ENCODE results near the gene PXT1.

Gene PXT1

DNA sequence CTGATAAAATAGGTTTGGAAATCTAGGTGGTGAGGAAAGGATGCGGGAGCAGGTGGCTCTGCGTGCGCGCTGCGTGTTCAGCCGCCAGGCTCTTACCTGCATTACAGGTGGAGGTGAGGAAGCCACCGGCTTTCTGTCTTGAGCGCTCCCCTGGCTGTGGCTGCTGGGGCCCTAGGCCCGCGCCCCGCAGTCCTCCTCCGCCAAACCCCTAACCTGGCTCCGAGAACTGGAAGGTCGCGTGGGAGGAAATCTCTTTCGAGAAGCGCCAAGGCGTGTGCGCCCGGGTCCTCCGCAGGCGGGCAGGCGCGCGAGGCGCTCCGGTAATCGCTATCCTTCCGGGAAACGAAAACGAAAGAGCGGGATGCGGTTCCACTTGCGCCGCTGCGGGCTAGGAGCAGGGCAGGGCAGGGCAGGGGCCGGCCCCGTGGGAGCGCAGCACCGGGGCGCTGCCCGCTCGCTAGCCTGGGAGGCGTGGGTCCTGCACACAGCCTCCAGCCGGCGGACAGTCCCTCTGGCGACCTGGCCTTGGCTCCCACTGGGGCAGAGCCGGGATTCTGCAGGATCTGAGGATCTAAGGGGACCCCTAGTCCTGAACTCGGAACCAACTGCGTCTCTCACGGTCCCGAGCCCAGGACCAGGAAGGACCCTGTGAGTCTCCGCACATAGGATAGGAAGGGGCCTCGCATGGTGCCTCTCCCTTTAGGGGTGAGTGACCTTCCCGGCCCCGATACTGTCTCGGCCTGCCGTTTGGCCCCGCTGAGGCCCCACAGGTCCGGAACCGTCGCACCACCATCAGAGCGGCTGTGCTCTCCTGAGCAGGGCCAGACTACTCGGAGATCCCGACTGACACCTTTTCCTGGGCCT is 55.0 kb downstream of the PXT1 start, which contains the start of gene ETV7:
Gene ETV7 (minus strand): TSS at position 230 of the 864 bp plus-strand sequence. CDS start 128 bp downstream, at position 102.
- no peak for DNase-seq

DNA sequence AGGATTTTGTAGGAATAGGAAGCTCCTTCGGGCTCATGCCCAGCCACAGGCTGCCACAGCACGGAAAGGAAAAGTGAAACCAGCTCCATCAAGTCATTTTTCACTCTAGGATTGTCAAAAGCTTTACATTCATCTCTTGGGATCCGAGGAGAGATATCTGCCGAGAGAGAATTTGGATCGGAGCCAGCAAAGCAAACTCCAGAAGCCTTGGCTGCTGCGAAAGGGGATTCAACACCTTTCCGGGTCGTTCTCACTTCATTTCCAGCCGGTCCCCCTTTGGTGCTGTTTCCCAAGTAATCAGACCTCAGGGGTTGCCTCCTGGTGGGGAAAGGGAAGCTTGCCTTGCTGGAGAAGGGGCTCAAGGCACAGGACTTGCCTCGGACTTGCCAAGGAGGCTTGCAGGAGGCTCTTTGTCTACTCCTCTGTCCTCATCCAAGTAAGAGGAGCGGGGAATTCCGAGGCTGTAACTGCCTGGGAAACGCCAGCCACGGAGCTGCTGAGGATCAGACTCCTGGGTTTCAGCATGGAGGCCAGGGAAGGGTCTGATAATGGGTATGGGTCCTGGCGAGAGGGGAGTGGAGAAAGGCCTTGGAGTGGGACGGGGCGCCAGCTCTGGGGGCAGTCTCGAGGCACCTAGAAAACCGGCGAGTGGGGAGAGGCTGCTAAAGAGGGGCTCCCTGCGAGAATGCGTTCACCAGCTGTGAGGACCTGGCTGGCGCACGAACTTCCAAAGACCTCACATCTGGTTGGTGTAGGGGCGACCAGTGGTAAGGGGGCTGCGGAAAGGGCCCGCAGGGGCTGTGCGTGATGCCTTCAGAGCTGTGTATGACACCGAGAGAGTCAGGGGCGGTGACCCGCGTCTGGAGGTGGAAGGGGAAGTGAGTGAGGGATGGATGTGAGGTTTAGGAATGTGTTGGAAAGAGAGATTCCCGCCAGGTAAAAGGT is 55.9 kb downstream of the PXT1 start:
- DNase-seq: no peak

DNA sequence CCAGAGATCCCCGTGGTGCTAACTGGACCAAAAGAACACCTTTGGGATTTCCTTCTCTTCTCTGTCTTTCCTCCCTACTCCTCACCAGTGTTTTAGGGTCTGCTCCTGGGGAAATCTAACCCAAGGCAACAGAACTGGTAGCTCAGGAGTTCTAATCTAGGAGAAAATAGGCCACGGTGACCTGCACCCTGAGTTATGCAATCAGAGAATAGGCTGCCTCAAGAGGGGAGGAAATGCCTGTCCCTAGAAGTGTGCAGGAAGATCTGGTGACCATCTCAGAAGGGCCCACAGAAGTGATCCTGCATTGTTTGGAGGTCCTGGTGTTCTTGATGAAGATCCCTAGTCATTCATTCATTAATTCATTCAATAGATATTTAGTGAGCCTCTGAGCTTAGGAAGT is 58.6 kb downstream of the PXT1 start:
- no peak for DNase-seq

- DNase-seq: no peak
These were observed 59.0 kb downstream of the PXT1 start for GRCh38 chr6:36383606-36384005.

DNA sequence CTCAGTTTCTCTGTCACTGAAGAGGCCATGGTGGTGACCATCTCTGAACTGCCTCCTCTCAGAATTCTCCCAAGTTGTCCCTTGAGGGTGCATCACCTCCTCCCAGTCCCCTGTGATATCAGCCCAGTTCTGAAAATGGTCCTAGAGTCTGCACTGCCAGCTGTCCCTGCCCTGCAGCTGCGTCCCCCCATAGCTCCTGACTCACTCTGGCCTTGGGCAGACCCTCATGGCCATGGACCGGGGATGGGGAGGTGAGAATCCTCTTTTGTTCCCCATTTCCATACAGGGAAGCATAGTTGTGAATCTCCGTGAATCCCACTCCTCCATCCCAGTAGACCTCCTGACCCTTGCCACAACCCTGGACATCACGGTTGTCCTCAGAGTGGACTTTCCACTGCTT is 59.7 kb downstream of the PXT1 start:
- no peak for DNase-seq

DNA sequence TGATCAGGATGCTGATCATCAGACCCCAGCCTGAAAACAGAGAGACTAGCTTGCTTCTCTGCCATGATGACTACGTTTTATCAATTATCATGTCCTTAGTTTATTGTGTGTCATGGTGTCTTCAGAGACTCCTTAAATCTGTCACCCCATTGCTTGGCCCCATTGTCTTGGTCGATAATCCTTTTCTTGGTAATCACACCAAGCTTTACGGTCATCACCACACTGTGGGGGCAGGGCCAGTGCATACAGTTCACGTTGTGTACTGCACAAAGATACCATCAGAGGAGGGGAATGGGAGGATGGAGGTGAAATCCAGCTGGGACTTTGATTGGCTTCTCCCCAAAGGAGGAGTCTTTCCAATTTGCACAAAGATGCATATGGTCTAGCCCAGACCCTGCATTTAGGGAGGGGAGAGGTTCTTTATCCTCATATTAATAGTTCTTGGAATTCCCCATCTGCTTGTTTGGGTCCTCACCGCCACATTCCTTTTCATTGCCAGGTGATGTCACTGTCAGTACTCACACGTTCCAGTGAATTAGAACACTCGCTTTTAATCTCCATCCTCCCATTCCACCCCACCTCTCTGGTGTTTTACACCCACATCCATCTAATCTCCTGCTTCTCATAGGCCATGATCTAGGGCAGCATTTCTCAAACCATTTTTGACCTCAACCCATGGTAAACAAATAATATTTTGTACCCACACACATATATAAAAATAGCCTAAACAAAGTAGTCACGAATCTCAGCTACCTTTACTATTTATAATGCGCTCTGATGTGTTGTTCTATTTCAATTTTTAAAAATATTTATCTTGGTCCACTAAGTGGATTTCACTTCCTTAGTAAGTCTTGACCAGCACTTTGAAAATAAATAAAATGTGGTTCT is 60.9 kb downstream of the PXT1 start:
- no peak for DNase-seq

DNA sequence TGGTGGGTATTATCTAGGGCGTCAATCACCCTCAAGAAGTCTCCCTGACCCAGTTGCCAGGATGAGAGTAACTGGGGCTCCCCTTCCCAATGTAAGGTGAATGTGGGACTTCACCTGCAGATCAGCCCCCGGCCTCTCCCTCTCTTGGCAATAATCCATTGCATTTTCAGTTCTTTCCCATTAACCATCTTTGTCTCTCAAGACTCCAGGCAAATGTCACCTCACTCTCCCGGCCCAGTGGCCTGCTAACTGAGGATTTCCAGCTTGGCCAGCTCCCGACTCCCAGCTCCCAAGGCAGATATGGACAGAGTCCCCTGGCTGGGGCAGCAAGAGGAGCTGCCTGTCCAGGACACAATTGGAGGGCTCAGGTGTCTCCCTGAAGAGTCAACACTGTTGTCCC is 62.5 kb downstream of the PXT1 start:
- no peak for DNase-seq

DNA sequence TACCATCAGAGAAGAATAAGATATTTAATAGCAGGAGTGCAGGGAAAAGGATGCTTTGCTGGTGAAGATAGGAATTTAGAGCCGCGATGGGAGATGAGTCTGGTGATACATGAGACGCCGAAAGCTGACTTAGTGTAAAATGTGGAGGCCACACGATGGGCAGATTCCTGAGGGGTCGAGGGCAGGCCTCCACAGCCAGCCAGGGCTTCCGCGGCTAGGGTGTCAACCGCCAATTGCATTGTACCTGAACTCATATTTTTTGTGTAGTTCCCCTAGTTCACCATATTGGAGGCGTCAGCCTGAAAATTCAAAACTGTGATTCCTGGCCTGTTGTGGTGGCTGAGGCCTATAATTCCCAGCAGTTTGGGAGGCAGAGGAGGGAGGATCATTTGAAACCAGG is 63.7 kb downstream of the PXT1 start:
- DNase-seq: no peak

DNA sequence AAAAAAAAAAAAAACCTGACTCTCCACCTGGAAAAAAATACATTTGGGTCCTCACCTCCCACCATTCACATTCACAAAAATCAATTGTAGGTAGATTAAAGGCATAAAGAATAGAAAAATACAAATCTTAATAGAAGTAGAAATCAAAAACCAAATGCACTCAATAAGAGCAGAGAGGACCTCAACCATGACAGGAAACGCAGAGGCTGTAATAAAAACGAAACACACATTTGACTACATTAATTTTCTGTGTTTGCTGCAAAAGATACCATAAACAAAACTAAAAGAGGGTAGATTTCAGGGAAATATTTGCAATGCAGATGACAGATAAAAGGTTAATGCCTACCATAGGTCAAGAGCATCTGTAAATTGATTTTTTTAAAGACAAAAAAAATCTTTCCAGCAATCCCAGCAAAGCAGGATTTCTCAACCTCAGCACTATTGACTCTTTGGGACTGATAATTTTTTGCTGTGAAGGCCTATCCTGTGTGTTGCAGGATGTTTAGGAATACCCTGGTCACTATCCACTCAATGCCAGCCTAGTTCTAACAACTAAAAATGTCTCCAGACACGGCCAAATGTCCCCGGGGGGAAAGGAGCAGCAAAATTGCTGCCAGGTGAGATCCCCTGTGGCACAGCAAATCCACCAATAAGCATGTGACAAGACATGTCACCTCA is 64.3 kb downstream of the PXT1 start:
- DNase-seq: no peak

GRCh38 chr6:36377594-36377993 is 65.1 kb downstream of the PXT1 start:
- no peak for DNase-seq

DNA sequence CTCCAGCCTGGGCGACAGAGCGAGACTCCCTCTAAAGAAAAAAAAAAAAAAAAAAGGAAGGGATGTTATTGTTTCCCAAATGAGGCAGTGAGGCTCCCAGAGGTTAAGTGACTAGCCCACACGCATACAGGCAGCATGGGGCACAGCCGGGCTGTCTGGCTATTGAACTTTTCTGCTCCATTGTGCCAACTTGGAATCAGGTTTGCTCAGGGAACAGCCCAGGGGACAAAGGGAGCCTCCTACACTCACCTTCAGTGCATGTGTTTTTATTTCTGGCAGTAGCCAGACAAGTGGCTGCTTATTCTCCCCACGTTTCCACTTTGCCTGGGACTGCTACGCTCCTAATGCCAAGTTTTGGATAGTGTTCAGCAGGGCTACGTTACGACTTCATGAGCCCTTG is 65.9 kb downstream of the PXT1 start:
- DNase-seq: no peak

DNA sequence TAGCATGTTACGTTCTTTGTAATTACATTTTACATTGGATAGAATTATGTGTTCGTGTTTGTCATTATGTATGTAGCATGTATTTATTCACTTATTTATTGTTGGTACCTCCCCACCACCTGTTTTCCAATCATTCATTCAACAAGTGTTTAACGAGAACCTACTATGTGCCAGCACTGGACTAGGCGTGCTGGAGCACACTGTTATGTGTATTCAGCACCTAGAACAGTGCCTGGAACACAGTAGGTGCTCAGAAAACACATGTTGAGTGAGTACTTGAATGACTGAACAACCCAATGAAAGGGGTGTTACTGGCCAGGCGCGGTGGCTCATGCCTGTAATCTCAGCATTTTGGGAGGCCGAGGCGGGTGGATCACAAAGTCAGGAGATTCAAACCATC is 66.5 kb downstream of the PXT1 start:
- no peak for DNase-seq

- DNase-seq: no peak
These were observed 67.0 kb downstream of the PXT1 start for GRCh38 chr6:36375644-36376155.

DNA sequence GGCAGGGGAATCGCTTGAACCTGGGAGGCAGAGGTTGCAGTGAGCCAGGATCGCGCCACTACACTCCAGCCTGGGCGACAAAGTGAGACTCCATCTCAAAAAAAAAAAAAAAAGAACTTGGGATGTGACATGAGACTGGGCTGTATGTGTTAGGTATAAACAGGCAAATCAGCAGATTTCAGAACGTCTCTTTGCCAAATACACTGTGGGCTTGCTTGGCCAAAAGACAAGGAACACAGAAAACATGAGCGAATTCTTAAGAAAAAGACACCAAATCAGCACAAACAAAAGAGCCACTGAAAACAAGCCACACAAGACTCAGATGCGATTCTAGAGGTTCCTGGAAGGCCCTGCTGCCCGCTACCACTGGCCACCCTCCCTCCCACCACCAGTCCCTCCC is 67.7 kb downstream of the PXT1 start:
- DNase-seq: no peak

GRCh38 chr6:36374194-36374593 is 68.5 kb downstream of the PXT1 start:
- DNase-seq: no peak

GRCh38 chr6:36373368-36374019 is 69.2 kb downstream of the PXT1 start:
- no peak for DNase-seq

DNA sequence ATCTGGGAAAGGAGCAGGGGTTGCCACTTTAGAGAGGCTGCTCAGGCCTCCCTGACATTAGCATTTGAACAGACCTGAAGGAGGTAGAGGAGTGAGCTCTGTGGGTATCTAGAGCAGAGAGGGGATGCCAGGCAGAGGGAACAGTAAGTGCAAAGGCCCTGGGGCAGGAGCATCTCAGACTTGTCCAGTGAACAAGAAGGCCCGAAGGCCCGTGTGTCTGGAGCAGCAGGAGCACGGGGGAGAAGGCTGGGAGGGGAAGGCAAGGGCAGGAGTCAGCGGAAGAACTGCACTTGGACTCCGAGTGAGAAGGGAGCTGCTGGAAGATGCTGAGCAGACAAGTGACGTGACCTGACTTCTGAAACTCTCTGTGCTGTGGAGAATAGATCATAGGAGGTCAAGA is 70.6 kb downstream of the PXT1 start:
- no peak for DNase-seq

GRCh38 chr6:36371211-36371610 is 71.4 kb downstream of the PXT1 start:
- DNase-seq: no peak

GRCh38 chr6:36370638-36371037 is 72.0 kb downstream of the PXT1 start:
- DNase-seq: no peak

GRCh38 chr6:36368921-36369865 is 73.5 kb downstream of the PXT1 start:
- no peak for DNase-seq
